ENCODE measurements around the gene KCNH2. TPM values are rescaled to one million over a fixed set of nuclear protein-coding genes. Genes with fewer than 3 reads are reported as not detected.

Gene KCNH2
- total RNA-seq, 4 donors from 2014 or later = 0.15 to 1.1 (median 0.36) TPM

DNA sequence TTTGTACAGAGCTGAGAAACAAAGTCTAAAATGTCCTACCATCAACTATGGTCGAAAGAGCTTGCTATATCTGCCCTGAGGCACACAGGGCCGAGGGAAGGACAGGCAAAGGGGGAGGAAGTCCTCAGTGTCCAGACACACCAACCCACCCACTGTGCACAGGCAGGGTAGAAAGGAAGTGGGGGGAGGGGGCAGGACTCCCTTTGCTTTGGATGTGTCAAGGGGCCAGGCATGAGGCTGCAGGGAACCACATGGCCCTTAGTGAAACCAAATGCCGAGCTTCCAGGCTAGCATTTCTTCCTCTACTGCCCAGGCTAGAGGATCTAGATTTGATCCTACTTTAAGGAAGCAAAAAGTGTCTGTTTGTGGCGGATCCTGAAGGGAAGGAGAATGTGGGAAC lies 28.6 kb downstream of the KCNH2 start:
- 76 to 83% methylated on average over 4 of the region's 4 CpGs for WGBS, 2 donors
- peak in 1 of 2 donors; percentile 46 for DNase-seq (ENCODE audit: low spot score in 2 of 2)
- intact Hi-C loops (cut with DNase I; ENCODE audit: low total_unique reads) = no loop called here
- no peak overlapping the region for H3K4me3 ChIP-seq (ENCODE audit: low read depth, poor library complexity, severe bottlenecking)
- TF ChIP-seq CTCF (IDR thresholded peaks at IDR 0.05) (no peak), POLR2A (IDR thresholded peaks at IDR 0.05) (no peak)

- 78 to 88% methylated on average over 10 to 14 of the region's 15 CpGs for WGBS, 2 donors
- H3K4me3 ChIP-seq (ENCODE audit: low read depth, poor library complexity, severe bottlenecking) = no peak overlapping the region
- intact Hi-C loops (cut with DNase I; ENCODE audit: low total_unique reads) = no loop called here
- peak in 1 of 2 donors; percentile 81 for DNase-seq (ENCODE audit: low spot score in 2 of 2)
- no peak for TF ChIP-seq CTCF (IDR thresholded peaks at IDR 0.05)
- no peak for TF ChIP-seq POLR2A (IDR thresholded peaks at IDR 0.05)
Observed at GRCh38 chr7:150948791-150949251, 29.3 kb downstream of the KCNH2 start.

DNA sequence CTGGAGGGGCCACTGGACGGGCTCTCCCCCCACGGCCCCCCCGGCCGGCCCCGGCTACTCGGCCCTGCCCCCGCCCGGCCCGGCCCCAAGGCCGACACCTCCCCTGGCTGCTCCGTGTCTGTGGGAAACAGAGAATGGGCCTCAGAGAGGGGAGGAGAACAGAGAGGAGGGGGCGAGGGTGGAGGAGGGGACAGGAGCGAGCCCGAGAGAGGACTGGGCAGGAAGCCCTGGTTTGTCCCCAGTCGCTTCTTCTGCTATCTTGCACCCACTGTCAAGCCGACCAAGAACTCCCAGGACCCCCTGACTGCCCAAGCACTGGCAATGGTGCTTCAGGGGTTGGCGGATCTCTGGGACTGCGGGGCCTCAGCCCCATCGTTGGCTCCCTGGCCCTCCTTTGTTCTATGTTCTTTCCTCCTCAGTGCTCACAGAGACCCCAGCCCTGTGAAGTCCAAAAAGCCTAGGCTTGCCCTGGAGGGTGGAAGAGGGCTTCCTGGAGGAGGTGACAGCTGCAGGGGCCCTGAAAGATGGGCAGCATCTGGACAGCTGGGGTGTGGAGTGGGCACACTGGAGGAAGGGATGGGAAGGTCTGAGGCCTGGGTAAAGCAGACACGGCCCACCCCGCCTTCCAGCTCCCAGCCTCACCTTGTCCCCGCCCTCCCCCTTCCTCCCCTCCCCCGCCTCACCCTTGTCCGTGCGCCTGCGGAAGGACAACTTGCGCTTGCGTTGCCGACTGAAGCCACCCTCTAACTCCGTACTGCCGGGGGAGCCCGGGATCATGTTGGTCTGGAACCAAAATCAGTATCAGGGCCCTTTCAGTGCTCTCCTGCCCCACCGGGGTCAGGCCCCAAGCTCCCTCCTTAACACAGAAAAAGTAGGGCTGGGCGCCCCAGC lies 30.1 kb downstream of the KCNH2 start:
- H3K4me3 ChIP-seq (ENCODE audit: low read depth, poor library complexity, severe bottlenecking) = no peak overlapping the region
- TF ChIP-seq POLR2A (IDR thresholded peaks at IDR 0.05) (no peak), CTCF (IDR thresholded peaks at IDR 0.05) (no peak)
- intact Hi-C loops (cut with DNase I; ENCODE audit: low total_unique reads) = no loop called here
- WGBS, 2 donors = 41 to 42% methylated on average over 25 to 28 of the region's 34 CpGs
- peak in 1 of 2 donors; percentile 42 for DNase-seq (ENCODE audit: low spot score in 2 of 2)

- DNase-seq (ENCODE audit: low spot score in 2 of 2) = peak in 1 of 2 donors; percentile 78
- no peak for TF ChIP-seq CTCF (IDR thresholded peaks at IDR 0.05)
- no peak for TF ChIP-seq POLR2A (IDR thresholded peaks at IDR 0.05)
- WGBS, 2 donors = 8 to 20% methylated on average over 25 to 29 of the region's 31 CpGs
- H3K4me3 ChIP-seq (ENCODE audit: low read depth, poor library complexity, severe bottlenecking) = no peak overlapping the region
- intact Hi-C loops (cut with DNase I; ENCODE audit: low total_unique reads) = no loop called here
Observed at GRCh38 chr7:150947241-150947745, 30.8 kb downstream of the KCNH2 start.

DNA sequence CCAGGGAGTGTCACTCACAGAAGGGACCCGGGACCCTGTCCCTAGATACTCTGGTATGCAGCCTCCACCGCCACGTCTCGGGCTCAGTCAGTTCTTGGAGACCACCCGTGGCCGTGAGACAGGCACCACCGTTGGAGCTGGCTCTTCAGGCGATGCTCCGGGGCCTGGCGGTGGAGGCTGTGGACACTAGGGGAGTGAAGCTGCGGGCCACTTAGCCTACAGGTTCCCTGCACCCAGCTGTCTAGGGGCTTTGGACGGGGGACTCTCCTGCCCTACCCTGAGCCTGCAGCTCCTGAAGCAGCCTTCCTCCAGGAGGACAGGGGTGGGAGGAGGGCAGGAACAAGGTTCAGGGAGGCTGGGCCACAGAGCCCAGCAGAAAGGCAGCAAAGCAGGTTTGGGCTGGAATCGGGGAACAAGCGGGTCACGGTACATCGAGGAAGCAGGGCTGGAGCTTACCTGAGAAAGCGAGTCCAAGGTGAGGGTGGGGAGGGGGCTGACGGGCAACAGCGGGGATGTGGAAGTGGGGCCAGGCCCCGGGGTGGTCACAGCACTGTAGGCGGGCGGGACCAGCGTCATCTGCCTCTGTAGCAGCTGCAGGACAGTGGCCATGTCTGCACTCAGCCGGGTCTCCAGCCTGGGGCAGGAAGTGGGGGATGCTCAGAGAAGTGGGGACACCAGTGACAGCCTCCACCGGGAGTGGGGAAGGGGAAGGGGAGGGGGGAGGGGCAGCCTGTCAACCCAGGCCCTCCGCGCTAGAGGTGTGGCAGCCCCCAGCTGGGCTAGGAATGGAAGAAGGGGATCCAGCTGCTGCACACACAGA lies 31.5 kb downstream of the KCNH2 start:
- intact Hi-C loops (cut with DNase I; ENCODE audit: low total_unique reads) = no loop called here
- DNase-seq (ENCODE audit: low spot score in 2 of 2) = peak in 1 of 2 donors; percentile 81
- H3K4me3 ChIP-seq (ENCODE audit: low read depth, poor library complexity, severe bottlenecking) = no peak overlapping the region
- WGBS, 2 donors = 63 to 69% methylated on average over 22 to 25 of the region's 27 CpGs
- TF ChIP-seq POLR2A (IDR thresholded peaks at IDR 0.05) (no peak), CTCF (IDR thresholded peaks at IDR 0.05) (no peak)

All from lower leg skin (tissue), 4 donors.